Muscle of leg (tissue), 11 donors: ENCODE measurements around the gene NSF. TPM values are rescaled to one million over a fixed set of nuclear protein-coding genes. Genes with fewer than 3 reads are reported as not detected.

Experiments
- DNase-seq: peaks from one replicate; pipeline ENCODE4 v3.0.0; 2013
- H3K27ac ChIP-seq: one replicate; pipeline ENCODE4 v1.5.1; 2013; ENCODE audit warnings: mild to moderate bottlenecking, low read length, control low read depth
- H3K27me3 ChIP-seq: one replicate; pipeline ENCODE4 v1.6.1; 2013; ENCODE audit warnings: low read length; ENCODE audit not compliant: control insufficient read depth, insufficient read depth
- H3K36me3 ChIP-seq: one replicate; pipeline ENCODE4 v1.6.1; 2013; ENCODE audit warnings: low read length; ENCODE audit not compliant: control insufficient read depth, insufficient read depth
- H3K4me1 ChIP-seq: one replicate; pipeline ENCODE4 v1.6.1; 2013; ENCODE audit warnings: low read length; ENCODE audit not compliant: control insufficient read depth, insufficient read depth
- H3K4me3 ChIP-seq: one replicate; pipeline ENCODE4 v1.5.1; 2013; ENCODE audit warnings: low read length, control low read depth
- H3K9me3 ChIP-seq: replicated peaks from 2 replicates; pipeline ENCODE4 v1.6.1; 2013; ENCODE audit warnings: low read depth, low read length; ENCODE audit not compliant: control insufficient read depth
- WGBS: methylation state at CpG from one replicate; pipeline ENCODE4 v1.1.5; 2013; ENCODE audit warnings: missing lambda C conversion rate; ENCODE audit not compliant: insufficient coverage; 5-methylcytosine and 5-hydroxymethylcytosine counted together
- polyA plus RNA-seq, 8 donors: library from polyadenylated mRNA; unstranded; fragments of 120-200 nt; gene quantifications; one replicate each; pipeline versions ENCODE4 v1.2.1 to v1.2.3, GENCODE V29; 2013; ENCODE audit warnings: inconsistent platforms in 1 of 8, low replicate concordance in 1 of 8; ENCODE audit not compliant: insufficient read length in 8 of 8, insufficient read depth in 1 of 8
- total RNA-seq: library from RNA; stranded (reverse); fragments of 120-200 nt; gene quantifications from one replicate; pipeline ENCODE4 v1.2.4, GENCODE V29; 2013

NSF gene
- total and polyA plus RNA-seq, 9 donors = 13.6 to 27.2 (median 19.1) TPM

DNA sequence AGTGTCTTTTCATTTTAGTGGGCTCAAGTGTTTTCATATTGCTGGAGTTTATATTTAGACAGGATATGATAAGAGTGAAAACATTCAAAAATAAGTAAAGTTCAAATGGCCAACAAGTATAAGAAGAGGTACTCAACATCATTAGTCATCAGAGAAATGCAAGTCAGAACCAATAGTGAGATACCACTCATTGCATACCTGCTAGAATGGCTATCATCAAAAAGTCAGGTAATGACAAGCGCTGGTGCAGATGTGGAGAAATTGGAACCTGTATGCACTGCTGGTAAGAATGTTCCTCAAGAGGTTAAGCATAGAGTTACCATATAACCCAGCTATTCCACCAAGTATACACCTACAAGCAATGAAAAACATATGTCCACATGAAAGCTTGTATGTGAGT lies 140.2 kb downstream of the NSF start:
- Histone ChIP-seq H3K27me3 (no peaks in the 10 kb centered on the region), H3K4me1 (no peaks in the 10 kb centered on the region), H3K36me3 (peaks cover 8% of the 10 kb centered on the region), H3K4me3 (no peak overlapping the region), H3K27ac (no peak overlapping the region), H3K9me3 (no peaks in the 10 kb centered on the region)
- WGBS = no CpG with 5 or more reads among the region's 1 CpG
- no peak for DNase-seq

DNA sequence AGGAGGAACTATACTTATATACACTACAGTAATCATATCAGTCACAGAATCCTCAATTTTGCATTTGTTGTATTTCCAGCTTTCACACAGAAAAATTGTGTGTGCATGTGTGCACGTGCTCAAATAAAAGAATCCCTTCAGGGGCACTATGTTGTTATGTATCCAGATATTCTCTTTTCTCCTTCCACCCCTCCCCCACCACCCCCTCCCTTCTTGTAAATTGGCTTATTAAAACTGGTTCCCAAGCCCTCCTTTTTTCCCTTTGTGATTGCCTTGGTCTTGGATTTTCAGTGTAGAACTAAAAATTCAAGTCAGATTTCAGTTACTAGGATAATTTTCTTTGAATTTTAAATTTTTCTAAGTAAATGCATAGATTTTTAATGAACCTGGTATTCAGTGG lies 141.7 kb downstream of the NSF start:
- H3K36me3 ChIP-seq = peaks cover 5% of the 10 kb centered on the region
- no peak for DNase-seq

GRCh38 chr17:46732754-46733398 lies 142.4 kb downstream of the NSF start:
- WGBS = 55% methylated on average over 2 of the region's 7 CpGs
- DNase-seq = no peak
- no peak overlapping the region for H3K4me3 ChIP-seq

More for the DNA sequence above, 141.7 kb downstream of the NSF start:
- Histone ChIP-seq H3K27ac (no peak overlapping the region), H3K27me3 (no peaks in the 10 kb centered on the region), H3K9me3 (no peaks in the 10 kb centered on the region), H3K4me1 (peaks cover 4% of the 10 kb centered on the region), H3K4me3 (no peak overlapping the region)
- no CpG with 5 or more reads among the region's 1 CpG for WGBS

GRCh38 chr17:46733837-46734475 lies 143.5 kb downstream of the NSF start:
- peaks cover 3% of the 10 kb centered on the region for H3K36me3 ChIP-seq
- H3K9me3 ChIP-seq = no peaks in the 10 kb centered on the region
- no CpG with 5 or more reads among the region's 1 CpG for WGBS
- DNase-seq = no peak
- H3K4me3 ChIP-seq = no peak overlapping the region
- peaks cover 4% of the 10 kb centered on the region for H3K4me1 ChIP-seq
- no peaks in the 10 kb centered on the region for H3K27me3 ChIP-seq
- no peak overlapping the region for H3K27ac ChIP-seq

More at GRCh38 chr17:46732754-46733398, 142.4 kb downstream of the NSF start:
- Histone ChIP-seq H3K27ac (no peak overlapping the region), H3K27me3 (no peaks in the 10 kb centered on the region), H3K4me1 (peaks cover 4% of the 10 kb centered on the region), H3K36me3 (peaks cover 4% of the 10 kb centered on the region), H3K9me3 (no peaks in the 10 kb centered on the region)

- H3K36me3 ChIP-seq = peaks cover 3% of the 10 kb centered on the region
- no peak overlapping the region for H3K4me3 ChIP-seq
- H3K27me3 ChIP-seq = no peaks in the 10 kb centered on the region
- peaks cover 4% of the 10 kb centered on the region for H3K4me1 ChIP-seq
- no peak overlapping the region for H3K27ac ChIP-seq
- DNase-seq = peak; percentile 5
- no peaks in the 10 kb centered on the region for H3K9me3 ChIP-seq
Measured at GRCh38 chr17:46736100-46736499, 145.6 kb downstream of the NSF start.

DNA sequence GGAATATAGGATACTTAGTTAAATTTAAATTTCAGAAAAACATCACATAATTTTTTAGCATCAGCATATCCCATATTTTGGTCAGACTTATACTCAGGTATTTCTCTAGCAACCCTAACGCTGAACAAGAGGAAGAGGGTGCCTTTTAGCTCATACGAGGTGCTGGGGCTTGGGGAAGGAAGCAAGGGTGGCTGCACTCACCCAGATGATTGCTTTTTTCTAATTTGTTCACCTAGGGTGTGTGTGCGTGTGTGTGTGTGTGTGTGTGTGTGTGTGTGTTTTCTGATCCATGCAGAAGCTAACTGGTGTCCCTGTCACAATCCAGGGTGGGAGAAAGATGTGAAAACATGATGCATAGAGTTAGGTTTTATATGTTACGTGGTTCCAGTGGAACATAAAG lies 146.9 kb downstream of the NSF start:
- Histone ChIP-seq H3K4me3 (no peak overlapping the region), H3K27me3 (no peaks in the 10 kb centered on the region), H3K9me3 (no peaks in the 10 kb centered on the region), H3K36me3 (peaks cover 3% of the 10 kb centered on the region), H3K27ac (no peak overlapping the region), H3K4me1 (peaks cover 4% of the 10 kb centered on the region)
- no peak for DNase-seq
- WGBS = 85% methylated on average over 2 of the region's 4 CpGs

- Histone ChIP-seq H3K4me1 (peaks cover 4% of the 10 kb centered on the region), H3K4me3 (no peak overlapping the region), H3K9me3 (no peaks in the 10 kb centered on the region), H3K27ac (no peak overlapping the region), H3K36me3 (no peaks in the 10 kb centered on the region), H3K27me3 (no peaks in the 10 kb centered on the region)
- DNase-seq = no peak
- WGBS = 97% methylated on average over 4 of the region's 4 CpGs
Measured at GRCh38 chr17:46738544-46738943, 148.1 kb downstream of the NSF start.

DNA sequence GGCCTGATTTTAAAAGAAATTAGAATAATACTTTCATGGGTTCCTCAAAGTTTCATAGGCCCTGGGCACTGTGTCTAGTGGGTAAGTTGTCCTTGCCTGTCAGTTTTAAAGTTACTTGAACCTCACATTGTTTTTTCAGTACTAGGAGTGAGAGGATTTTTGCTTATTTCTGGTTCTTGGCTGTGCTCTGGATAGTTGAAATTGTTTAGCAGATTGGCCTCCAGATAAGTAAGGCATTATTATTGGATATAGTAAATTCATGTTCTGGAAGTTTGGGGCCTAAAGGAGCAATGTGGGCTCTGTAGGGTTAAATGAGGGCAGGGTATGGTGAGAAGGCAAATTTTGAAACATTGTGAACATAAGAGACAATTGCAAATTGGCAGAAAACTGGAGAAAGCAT lies 149.5 kb downstream of the NSF start:
- Histone ChIP-seq H3K9me3 (no peaks in the 10 kb centered on the region), H3K36me3 (no peaks in the 10 kb centered on the region), H3K27ac (no peak overlapping the region), H3K27me3 (no peaks in the 10 kb centered on the region), H3K4me1 (peaks cover 4% of the 10 kb centered on the region), H3K4me3 (no peak overlapping the region)
- DNase-seq = no peak

- no CpG with 5 or more reads among the region's 2 CpGs for WGBS
- peaks cover 1% of the 10 kb centered on the region for H3K4me1 ChIP-seq
- no peaks in the 10 kb centered on the region for H3K9me3 ChIP-seq
- no peaks in the 10 kb centered on the region for H3K36me3 ChIP-seq
- no peak for DNase-seq
- no peaks in the 10 kb centered on the region for H3K27me3 ChIP-seq
- H3K4me3 ChIP-seq = no peak overlapping the region
- H3K27ac ChIP-seq = no peak overlapping the region
Measured at GRCh38 chr17:46741122-46741730, 150.8 kb downstream of the NSF start.

DNA sequence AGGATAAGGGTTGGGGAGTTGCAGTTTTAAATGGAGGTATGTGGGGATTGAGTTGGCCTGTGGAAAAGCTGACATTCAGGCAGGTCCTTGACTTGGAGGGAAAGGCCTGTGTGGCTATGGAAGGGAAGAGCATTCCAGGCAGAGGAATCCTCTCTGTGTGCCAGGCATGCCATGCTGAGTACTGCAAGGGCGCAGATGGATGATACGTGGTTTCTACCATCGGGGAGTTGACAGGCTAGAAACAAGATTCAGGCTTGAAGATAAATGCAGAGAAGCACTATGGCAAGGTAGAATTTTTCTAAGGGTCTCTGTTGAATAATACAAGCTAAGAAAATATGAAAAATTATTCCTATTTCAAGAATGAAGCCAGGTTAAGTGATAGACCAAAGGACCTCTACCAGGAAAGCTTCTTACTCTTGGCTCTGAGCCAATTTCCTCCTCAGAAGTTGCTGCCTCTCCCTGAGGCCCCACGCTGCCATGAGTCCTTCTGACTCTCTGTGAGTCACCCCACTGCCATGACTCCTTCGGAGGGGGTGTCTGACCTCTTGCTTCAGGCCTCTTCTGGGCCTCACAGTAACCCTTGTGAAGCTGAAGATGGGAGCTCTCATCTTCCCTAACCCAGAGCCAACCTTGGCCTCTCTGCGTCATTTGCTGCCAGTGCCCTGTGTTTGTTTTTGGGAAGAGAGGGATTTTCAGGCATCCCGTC lies 152.2 kb downstream of the NSF start:
- H3K9me3 ChIP-seq = no peaks in the 10 kb centered on the region
- no peaks in the 10 kb centered on the region for H3K36me3 ChIP-seq
- no peaks in the 10 kb centered on the region for H3K4me1 ChIP-seq
- no peak overlapping the region for H3K4me3 ChIP-seq
- H3K27ac ChIP-seq = no peak overlapping the region
- no peaks in the 10 kb centered on the region for H3K27me3 ChIP-seq
- peak; percentile 9 for DNase-seq
- WGBS = 71% methylated on average over 2 of the region's 7 CpGs
